ENCODE results near the gene INPP5D.
A peak's percentile ranks its signal among the peaks of the same experiment; 100 is the strongest.
"Not testable (repeated sequence)": the region's sequence is repeated elsewhere in the genome, so short reads cannot be mapped to it uniquely, and the experiment has no call there.

Gene INPP5D

GRCh38 chr2:233032551-233033320 lies 27.4 kb upstream of the INPP5D start, which contains the start of gene NEU2:
Gene NEU2 (plus strand): TSS chr2:233032672. CDS start chr2:233032672, 0 bp downstream.
- DNase-seq (ENCODE audit: low read depth in 3 of 3): no peak

GRCh38 chr2:233033672-233034071 lies 26.5 kb upstream of the INPP5D start:
- DNase-seq (ENCODE audit: low read depth in 3 of 3): peak in 2 of 3 donors; percentile 21 to 33

DNA sequence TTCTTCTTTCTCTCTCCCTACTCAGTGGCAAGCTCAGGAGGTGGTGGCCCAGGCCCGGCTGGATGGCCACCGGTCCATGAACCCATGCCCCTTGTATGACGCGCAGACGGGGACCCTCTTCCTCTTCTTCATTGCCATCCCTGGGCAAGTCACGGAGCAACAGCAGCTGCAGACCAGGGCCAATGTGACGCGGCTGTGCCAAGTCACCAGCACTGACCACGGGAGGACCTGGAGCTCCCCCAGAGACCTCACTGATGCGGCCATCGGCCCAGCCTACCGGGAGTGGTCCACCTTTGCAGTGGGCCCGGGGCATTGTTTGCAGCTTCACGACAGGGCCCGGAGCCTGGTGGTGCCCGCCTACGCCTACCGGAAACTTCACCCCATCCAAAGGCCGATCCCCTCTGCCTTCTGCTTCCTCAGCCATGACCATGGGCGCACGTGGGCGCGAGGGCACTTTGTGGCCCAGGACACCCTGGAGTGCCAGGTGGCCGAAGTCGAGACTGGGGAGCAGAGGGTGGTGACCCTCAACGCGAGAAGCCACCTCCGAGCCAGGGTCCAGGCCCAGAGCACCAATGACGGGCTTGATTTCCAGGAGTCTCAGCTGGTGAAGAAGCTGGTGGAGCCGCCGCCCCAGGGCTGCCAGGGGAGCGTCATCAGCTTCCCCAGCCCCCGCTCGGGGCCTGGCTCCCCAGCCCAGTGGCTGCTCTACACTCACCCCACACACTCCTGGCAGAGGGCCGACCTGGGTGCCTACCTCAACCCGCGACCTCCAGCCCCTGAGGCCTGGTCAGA lies 25.9 kb upstream of the INPP5D start:
- DNase-seq (ENCODE audit: low read depth in 3 of 3): no peak

- DNase-seq (ENCODE audit: low read depth in 3 of 3): no peak
Measured at GRCh38 chr2:233035426-233036161, 24.5 kb upstream of the INPP5D start.

DNA sequence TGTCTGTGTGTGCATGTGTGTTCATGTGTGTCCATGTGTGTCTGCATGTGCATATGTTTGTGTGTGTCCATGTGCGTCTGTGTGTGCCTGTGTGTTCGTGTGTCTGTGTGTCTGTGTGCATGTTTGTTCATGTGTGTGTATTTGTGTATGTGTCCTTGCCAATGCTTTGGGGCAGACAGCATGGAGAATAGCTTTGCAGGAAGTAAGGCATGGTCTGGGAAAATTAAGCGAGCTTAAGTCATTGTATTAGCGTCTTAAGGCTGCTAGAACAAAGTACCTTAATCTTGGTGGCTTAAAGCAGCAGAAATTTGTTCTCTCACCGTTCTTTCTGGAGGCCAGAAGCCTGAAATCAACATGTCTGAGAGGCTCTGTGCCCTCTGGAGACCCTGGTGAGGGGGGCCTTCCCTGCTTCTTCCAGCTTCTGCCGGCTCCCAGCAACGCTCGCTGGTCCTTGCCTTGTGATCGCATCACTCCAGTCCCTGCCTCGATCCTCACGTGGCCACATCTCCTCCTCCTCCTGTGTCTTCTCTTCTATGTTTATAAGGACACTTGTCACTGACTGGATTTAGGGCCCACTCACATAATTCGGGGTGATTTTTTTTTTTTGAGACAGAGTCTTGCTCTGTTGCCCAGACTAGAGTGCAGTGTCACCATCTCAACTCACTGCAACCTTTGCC lies 23.8 kb upstream of the INPP5D start:
- DNase-seq (ENCODE audit: low read depth in 3 of 3): no peak

GRCh38 chr2:233037078-233037477 lies 23.1 kb upstream of the INPP5D start:
- DNase-seq (ENCODE audit: low read depth in 3 of 3): no peak

GRCh38 chr2:233039212-233039845 lies 20.8 kb upstream of the INPP5D start:
- DNase-seq (ENCODE audit: low read depth in 3 of 3): no peak

GRCh38 chr2:233039846-233040530 lies 20.2 kb upstream of the INPP5D start:
- no peak for DNase-seq (ENCODE audit: low read depth in 3 of 3)

DNA sequence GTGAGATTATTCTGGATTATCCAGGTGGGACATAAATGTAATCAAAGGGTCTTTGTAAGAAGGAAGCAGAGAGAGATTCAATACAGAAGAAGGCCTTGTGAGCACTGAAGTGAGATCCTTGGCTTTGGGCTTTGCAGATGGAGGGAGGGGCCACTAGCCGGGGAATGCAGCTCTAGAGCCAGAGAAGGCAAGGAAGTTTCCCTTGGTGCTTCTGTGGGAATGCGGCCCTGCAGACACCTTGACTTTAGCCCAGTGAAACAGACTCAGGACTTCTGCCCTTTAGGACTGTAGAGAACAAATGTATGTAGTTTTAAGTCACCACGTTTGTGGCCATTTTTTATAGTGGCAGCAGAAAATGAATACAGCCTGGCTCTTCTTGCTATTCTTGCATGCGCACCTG lies 19.6 kb upstream of the INPP5D start:
- DNase-seq (ENCODE audit: low read depth in 3 of 3): no peak

GRCh38 chr2:233041722-233042323 lies 18.3 kb upstream of the INPP5D start:
- DNase-seq (ENCODE audit: low read depth in 3 of 3): no peak

DNA sequence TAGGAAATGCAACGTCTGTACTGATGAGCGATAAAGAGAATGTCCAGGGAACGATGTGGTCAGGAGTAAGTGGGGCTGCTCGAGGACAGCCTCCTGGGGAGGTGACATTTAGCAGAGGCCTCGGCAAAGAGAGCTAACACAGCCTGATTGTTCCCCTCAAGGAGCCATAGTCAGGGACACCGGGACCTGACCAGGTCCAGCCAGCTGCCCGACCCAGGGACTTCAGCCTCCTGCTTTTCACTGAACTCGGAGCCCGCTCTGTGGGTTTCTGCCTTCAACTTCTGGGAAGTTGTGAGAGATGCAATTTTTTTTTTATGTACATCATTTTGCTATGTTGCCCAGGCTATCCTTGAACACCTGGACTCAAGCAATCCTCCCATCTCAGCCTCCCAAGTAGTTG lies 17.6 kb upstream of the INPP5D start:
- no peak for DNase-seq (ENCODE audit: low read depth in 3 of 3)

GRCh38 chr2:233044974-233045605 lies 15.1 kb upstream of the INPP5D start:
- no peak for DNase-seq (ENCODE audit: low read depth in 3 of 3)

DNA sequence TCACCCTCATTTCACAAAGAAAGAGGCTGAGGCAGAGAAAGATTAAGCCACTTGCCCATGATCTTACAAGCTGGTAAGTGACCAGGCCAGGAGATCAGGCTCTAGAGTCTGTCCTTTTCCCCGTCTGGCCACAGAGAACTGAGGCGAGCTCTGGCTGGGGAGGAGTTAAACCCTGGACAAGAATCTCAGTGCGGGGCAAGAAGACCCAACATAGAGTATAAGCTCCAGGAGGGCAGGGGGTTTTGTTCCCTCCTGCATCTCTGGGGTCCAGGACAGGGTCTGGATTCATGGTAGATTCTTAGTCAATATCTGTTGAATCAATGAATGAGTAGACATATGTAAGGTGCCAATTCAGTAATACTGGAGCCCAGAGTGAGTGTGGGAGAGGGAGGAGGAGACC lies 12.9 kb upstream of the INPP5D start:
- no peak for DNase-seq (ENCODE audit: low read depth in 3 of 3)

DNA sequence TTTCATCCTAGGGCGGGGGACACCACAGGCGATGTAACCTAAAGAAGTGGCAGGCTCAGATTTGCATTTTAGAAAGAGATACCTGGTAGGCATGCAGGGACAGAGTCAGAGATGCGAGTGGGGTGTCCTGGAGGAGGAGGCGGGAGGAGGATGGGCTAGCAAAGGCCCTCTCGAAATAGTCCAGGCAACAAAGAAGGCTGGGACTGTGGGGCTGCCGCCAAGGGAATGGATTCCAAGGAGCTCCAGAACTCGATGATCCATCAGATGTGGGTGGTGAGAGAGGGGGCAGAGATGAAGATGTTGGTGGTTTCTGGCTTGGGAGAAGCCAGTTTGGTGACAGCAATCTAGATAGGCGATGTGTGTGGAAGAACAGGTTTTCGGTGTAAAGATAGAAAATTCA lies 12.5 kb upstream of the INPP5D start:
- DNase-seq (ENCODE audit: low read depth in 3 of 3): no peak

GRCh38 chr2:233048569-233049193 lies 11.5 kb upstream of the INPP5D start:
- DNase-seq (ENCODE audit: low read depth in 3 of 3): no peak

DNA sequence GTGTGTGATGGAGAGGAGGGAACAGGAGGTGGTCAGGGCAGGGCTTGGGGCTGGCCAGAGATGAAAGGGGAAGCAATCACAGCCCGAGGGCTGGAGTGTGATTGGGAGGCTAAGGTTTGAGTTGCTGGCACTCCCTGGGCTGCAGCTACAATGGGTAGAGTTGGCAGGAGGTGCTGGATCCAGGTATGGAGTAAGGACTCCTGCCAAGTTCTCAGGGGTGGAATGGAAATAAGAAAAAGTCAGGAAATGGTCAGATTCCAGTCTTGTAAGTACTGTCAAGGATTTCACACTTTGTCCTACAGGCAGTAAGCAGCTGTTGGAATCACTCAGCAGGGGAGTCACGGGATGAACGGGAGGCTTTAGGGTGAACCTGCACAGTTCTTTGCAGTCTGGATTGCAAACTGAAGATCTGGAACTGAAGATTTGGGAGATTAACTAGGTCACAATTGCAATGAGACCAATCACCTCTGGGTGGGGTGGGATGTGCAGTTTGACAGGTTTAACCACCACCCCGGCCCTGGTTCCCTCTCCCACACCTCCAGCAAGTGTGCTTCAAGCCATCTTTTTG lies 10.9 kb upstream of the INPP5D start:
- DNase-seq (ENCODE audit: low read depth in 3 of 3): no peak

- no peak for DNase-seq (ENCODE audit: low read depth in 3 of 3)
Measured at GRCh38 chr2:233051241-233052149, 8.6 kb upstream of the INPP5D start.

DNA sequence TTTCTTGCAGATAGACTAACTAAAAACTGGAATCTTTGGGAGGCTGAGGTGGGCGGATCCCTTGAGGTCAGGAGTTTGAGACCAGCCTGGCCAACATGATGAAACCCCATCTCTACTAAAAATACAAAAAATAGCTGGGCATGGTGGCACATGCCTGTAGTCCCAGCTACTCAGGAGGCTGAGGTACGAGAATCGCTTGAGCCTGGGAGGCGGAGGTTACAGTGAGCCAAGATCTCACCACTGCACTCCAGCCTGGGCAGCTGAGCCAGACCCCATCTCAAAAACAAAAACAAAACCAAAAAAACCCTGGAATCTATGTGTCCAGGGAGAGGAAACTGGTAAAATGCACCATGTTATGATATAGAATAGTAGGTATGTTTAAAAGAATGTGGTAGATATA lies 7.6 kb upstream of the INPP5D start:
- not testable (repeated sequence) for DNase-seq (ENCODE audit: low read depth in 3 of 3)

Measured in stimulated activated CD4-positive, alpha-beta T cell treated with anti-CD3 and anti-CD28 coated beads, TNF-alpha, amount 100 ng/mL, for 48 hours (primary cell).